Activated CD8-positive, alpha-beta memory T cell treated with anti-CD3 and anti-CD28 coated beads, Interleukin-2, amount 50 U/mL, for 1 hour (primary cell): ENCODE measurements around the gene FUT1.
A peak's percentile ranks its signal among the peaks of the same experiment; 100 is the strongest.
"Not testable (repeated sequence)": the region's sequence is repeated elsewhere in the genome, so short reads cannot be mapped to it uniquely, and the experiment has no call there.

Experiments used
- DNase-seq: peaks from one replicate; pipeline ENCODE4 v3.0.0-alpha.2; 2020; ENCODE audit errors: extremely low read depth

FUT1 gene

DNA sequence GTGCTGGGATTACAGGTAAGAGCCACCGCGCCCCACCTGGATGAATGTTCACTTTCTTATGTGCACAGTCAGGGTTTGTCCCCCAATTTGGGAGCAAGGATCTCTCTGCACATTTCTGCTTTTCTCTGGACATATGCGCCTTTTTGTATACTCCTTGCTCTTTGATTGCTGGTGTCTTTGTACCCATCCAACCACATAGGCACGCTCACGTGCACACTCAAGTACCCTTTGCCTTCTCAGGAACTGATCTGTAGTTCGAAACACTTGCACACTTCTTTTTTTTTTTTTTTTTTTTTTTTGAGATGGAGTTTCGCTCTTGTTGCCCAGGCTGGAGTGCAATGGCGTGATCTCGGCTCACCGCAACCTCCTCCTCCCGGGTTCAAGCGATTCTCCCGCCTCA lies 34.3 kb downstream of the FUT1 start:
- DNase-seq = not testable (repeated sequence)

DNA sequence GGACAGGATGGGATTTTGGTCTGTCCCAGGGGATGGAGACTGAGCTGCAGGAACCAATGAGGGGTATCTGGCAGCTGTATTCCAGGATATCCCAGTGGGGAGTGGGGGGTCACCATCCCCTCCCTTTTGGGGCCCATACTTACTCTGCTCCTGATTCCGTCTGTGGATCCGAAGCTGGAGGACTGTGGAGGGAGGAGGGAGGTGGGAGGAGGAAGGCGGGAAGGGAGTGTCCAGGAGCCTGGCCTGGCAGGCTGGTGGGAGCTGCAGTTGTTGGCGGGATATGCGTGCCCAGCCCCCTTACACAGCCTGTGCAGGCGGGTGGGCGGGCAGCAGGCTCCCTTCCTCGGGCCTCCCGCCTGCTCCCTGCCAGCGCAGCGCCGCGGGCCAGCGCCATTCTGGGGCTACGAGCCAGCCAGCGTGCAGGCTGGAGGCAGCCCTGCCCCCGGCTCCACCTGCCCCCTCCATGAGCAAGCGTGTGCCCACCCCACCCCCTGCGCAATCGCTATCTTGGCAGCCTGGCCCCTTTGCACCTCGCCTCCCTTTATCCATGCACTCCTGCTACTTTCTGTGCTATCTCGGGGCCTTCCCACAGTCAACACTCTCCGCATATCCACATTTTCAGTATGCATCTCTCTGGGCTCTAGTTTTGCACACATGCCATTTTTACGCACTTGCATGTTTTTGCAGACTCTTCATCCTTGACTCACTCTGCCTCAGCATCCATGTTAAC lies 35.7 kb downstream of the FUT1 start:
- no peak for DNase-seq

DNA sequence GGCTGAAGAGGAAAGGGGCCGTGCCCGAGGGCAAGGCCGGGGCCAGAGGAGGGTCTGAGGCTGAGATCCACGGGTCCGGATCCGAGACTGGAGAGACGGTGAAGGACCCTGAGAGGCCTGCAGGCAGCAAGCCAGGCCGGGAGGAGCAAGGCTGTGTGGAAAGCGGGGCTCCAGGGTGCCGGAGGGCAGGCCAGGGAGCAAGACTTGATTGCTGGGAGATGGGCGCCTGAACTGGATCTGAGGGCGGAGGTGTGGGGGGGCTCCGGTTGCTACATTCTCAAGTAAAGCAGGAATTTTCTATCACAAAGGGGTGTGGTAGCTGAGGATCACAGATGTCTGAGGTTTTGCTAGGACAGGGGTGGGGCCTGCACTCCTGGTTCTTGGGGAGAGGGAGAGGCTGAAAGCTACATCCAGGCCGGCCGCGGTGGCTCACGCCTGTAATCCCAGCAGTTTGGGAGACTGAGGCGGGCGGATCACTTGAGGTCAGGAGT lies 36.7 kb downstream of the FUT1 start:
- no peak for DNase-seq

DNA sequence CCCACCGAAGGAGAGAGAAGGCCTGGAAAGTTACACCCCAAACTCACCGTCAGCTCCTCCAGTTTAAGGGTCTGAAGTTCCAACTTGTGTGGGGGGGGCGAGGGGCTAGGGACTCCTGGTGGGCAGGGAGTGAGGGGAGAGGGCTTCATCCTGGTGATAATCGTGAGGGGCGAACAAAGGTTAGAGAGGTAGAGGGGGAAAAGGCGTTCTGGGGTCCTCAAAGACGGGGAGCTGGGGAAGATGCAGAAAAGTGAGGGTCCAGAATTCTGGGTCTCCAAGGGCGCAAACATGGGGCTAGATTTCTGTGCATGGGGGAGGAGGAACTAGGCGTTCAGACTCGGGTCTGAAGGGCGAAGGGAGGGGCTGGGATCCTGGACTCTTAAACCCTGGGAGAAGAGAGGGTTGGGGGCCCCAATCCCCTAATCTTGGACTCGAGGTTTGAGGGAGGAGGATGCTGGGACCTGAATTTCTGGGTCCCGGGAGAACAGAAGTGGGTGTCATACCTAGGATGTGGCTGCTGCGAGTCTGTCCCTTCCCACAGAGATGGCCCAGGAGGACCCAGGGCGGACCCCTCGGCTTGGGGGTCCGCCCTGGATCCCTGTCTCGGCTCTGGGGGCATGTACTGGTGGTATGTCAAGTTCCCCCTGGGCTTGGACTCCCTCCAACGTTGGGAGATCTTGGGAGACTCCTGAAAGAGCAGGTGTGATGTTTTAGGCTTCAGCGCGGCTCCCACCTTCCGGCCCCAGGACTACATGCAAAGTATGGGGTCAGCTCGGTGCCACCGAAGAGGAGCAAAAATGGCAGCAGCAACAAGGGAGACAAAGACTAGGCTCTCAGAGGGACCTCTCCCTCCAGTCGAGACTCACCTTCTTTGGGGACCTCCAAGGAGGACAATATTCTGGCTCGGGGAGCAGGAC lies 37.4 kb downstream of the FUT1 start:
- DNase-seq = no peak

DNA sequence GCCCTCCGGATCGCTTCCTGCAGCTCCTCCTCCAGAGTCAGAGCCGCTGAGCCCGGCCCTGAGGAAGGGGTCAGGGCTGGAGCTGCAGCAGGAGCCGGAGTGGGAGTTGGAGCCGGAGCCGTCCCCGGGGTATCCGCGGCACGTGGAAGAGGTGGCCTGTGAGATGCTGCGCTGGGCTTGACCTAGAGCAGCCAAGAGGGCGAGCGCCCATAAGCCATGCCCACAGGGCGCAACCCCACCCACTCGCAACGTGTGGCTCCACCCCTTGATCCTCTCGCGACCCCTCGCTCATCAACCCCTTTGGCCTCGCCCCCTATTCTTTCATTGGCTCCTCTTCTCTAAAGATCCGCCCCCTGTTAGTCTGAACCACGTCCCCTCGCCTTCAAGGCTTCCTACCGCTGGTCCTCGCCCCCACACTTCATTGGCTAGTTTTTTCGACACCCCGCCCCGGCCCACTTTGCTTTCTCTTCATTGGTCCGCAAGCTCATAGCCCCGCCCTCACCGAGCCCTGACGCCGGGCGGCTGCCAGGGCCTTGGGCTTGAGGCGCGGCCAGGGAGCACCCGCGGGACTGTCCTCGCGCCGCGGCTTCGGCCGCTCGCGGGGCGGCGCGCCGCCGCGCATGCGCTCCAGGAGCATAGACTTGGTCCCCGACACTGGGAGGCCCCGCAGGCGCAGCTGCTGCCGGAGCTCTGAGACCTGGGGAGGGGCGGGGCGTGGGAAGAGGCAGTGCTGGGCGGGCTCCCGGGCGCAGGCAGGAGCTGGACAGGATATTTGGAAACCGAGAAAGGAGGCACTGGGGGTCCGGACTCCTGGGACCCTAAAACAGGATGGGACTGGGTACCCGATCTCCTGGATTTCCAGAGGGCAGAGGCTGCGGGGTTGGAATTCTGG lies 38.3 kb downstream of the FUT1 start:
- peak; percentile 88 for DNase-seq

DNA sequence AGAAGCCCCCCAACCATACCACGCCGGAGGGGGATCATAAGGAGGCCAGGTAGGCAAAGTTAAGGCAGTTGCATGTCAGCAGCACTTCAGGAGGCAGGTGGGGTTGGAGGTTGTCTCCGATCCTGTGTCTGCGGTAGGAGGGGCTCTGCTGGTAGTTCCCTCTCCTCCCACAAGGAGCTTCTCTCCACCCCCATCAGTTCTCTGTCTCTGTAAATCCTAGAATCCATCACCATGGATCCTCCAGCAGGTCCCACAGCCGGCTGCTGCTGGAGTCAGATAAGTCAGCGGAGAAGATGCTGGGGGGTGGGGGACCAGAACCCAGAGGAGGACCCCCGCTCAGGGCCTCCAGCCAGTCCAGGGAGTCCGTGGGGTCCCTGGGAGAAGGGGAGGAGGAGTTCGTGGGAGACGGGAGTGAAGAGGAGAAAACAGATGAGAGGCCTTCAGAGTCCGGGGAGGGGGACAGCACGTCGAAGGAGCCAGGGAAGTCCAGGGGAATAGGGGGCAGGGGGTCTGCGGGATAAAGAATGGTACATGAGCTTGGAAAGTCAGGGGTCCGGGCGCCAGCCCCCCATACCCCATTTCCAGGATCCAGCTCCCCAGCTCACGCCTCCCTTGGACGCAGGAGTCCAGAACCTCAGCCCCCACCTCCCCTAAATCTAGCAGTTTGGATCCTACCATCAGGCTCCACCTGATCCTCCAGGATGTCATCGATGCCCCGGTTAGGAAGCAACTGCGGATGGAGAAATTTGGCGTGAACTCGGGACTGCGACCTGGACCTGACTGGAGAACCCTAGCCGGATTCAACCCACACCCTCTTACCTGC lies 39.2 kb downstream of the FUT1 start:
- no peak for DNase-seq

DNA sequence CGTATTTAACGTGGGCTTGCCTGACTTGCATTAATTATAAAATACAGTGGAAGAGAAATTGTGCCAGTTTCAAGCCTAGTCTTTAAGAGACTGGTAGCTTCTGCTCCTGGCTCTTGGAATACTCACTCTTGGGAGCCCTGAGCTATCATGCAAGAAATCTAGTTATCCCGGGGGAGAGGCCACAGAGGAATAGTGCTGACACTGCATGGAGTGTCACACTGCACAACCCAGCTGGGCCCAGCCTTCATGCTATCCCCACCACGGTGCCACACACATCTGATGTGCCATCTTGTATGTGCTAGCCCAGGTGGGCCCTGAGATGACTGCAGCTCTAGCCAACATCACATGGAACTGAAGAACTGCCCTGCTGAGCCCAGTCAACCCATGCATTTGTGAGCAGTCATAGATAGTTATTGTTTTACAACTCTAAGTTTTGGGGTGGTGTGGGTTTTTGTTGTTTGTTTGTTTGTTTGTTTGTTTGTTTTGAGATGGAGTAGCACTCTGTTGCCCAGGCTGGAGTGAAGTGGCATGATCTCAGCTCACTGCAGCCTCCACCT lies 41.3 kb downstream of the FUT1 start:
- DNase-seq = no peak

DNA sequence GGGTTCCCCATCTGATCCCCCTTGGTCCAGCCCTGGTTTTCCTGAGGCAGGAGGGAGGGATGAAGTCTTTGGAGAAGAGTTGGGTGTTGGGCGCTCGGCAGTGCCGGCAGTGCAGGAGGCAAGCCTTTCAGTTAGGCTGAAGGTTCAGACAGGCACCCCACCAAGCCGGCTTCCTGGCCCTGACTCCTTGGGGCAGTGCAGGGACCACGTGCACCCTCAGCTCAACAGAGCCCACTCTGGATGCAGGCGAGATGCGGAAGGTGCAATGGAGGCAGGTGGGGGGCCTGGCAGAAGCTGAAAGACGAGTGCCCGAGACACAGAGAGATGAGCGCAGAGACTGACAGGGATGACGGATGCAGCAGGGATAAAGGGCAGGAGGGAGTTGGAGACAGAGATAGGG lies 44.0 kb downstream of the FUT1 start:
- no peak for DNase-seq

DNA sequence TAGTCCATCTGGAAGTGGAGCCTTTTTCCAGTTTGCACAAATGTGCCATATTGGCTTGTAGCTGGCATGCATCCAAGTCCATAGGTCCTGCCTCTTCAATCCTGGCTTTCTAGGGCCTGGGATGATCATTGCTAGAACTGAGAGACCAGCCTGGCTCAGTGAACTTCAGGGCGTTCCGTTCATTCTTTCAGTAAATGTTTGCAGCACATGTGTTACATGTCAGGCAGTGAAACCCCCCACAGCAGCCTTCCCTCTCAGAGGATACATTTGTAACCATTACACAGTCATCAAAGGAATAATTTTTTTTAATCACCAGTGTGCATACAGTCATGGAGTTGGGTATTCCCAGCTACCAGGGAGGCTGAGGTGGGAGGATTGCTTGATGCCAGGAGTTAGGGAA lies 47.0 kb downstream of the FUT1 start:
- DNase-seq = no peak

DNA sequence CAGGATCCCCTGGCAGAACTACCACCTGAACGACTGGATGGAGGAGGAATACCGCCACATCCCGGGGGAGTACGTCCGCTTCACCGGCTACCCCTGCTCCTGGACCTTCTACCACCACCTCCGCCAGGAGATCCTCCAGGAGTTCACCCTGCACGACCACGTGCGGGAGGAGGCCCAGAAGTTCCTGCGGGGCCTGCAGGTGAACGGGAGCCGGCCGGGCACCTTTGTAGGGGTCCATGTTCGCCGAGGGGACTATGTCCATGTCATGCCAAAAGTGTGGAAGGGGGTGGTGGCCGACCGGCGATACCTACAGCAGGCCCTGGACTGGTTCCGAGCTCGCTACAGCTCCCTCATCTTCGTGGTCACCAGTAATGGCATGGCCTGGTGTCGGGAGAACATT lies 49.1 kb downstream of the FUT1 start:
- no peak for DNase-seq

DNA sequence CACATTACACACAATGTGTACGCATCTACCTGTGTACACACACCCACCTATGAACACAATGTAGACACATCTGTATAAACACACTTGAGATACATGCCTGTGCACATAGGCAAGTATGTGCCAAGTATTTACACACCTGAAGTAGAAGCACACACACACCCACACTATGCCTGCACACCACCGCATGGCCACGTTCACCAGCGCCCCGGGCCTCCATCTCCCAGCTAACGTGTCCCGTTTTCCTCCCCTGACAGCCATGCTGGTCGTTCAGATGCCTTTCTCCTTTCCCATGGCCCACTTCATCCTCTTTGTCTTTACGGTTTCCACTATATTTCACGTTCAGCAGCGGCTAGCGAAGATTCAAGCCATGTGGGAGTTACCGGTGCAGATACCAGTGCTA lies 49.7 kb downstream of the FUT1 start:
- no peak for DNase-seq

DNA sequence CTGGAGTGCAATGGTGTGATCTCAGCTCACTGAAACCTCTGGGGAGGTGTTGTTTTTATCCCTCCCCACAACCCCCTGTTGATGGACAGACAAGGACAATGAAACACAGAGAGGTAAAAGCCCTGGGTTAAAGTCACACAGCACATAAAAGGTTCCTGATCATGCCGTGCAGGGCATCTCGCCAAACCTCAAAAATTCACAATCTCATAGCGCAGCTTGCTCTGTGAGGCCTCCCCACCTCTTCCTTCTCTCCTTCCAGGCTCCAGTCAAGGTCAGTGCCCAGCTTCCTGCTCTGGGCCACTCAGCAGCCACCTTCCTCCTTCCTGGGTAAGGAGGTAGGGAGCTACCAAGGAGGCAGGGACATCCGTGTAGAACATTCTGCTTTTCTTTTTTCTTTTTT lies 54.4 kb downstream of the FUT1 start:
- DNase-seq = no peak
